NOMO-1 (cell line): ENCODE data around the gene STAU1.
A peak's percentile ranks its signal among the peaks of the same experiment; 100 is the strongest.
"Not testable (repeated sequence)": the region's sequence is repeated elsewhere in the genome, so short reads cannot be mapped to it uniquely, and the experiment has no call there.

Experiments
- DNase-seq, 2 experiments: peaks; one replicate each; lab custom pipeline; 2025; ENCODE audit not compliant: unreplicated experiment in 2 of 2; lab: John Stamatoyannopoulos, UW

The STAU1 gene

GRCh38 chr20:49133571-49133970, 54.6 kb downstream of the STAU1 start:
- no peak for DNase-seq

GRCh38 chr20:49132995-49133478, 55.1 kb downstream of the STAU1 start:
- peak in 1 of 2 experiments; percentile 31 for DNase-seq

GRCh38 chr20:49123982-49124381, 64.2 kb downstream of the STAU1 start:
- DNase-seq = no peak

- no peak for DNase-seq
Observed at GRCh38 chr20:49122920-49123319, 65.2 kb downstream of the STAU1 start.

GRCh38 chr20:49119988-49120387, 68.1 kb downstream of the STAU1 start:
- no peak for DNase-seq

- no peak for DNase-seq
Observed at GRCh38 chr20:49118307-49118706, 69.8 kb downstream of the STAU1 start.

GRCh38 chr20:49115564-49115963, 72.6 kb downstream of the STAU1 start:
- DNase-seq = no peak

- no peak for DNase-seq
Observed at GRCh38 chr20:49112596-49113274, 75.4 kb downstream of the STAU1 start.

- no peak for DNase-seq
Observed at GRCh38 chr20:49110767-49111694, 77.1 kb downstream of the STAU1 start.

GRCh38 chr20:49106328-49106727, 81.8 kb downstream of the STAU1 start:
- DNase-seq = no peak

- DNase-seq = not testable (repeated sequence)
Observed at GRCh38 chr20:49104979-49105547, 83.1 kb downstream of the STAU1 start.

- DNase-seq = no peak
Observed at GRCh38 chr20:49104365-49104648, 83.8 kb downstream of the STAU1 start.

GRCh38 chr20:49103647-49104364, 84.3 kb downstream of the STAU1 start:
- DNase-seq = no peak

GRCh38 chr20:49103019-49103418, 85.1 kb downstream of the STAU1 start:
- DNase-seq = no peak

- DNase-seq = peak; percentile 3 to 66
Observed at GRCh38 chr20:49100972-49101371, 87.2 kb downstream of the STAU1 start.

- DNase-seq = not testable (repeated sequence)
Observed at GRCh38 chr20:49100292-49100691, 87.8 kb downstream of the STAU1 start.

- no peak for DNase-seq
Observed at GRCh38 chr20:49099011-49099410, 89.1 kb downstream of the STAU1 start.

- no peak for DNase-seq
Observed at GRCh38 chr20:49098136-49098535, 90.0 kb downstream of the STAU1 start.

- no peak for DNase-seq
Observed at GRCh38 chr20:49097159-49097558, 91.0 kb downstream of the STAU1 start.

GRCh38 chr20:49096203-49096730, 91.9 kb downstream of the STAU1 start:
- no peak for DNase-seq

- no peak for DNase-seq
Observed at GRCh38 chr20:49091762-49092161, 96.4 kb downstream of the STAU1 start.
